Osteocyte (in vitro differentiated cells): Measurements from ENCODE around the gene IFNA21. TPM values are rescaled to one million over a fixed set of nuclear protein-coding genes. Genes with fewer than 3 reads are reported as not detected.
"Not testable (repeated sequence)": the region's sequence is repeated elsewhere in the genome, so short reads cannot be mapped to it uniquely, and the experiment has no call there.

Experiments used
- DNase-seq: peaks from one replicate; pipeline ENCODE4 v3.0.0; 2021; ENCODE audit warnings: mixed read lengths; ENCODE audit not compliant: unreplicated experiment; ENCODE audit errors: extremely low spot score
- H3K27ac Mint-ChIP-seq: one replicate; pipeline ENCODE4 v1.8.0; 2021; ENCODE audit warnings: mild to moderate bottlenecking, mixed read lengths; ENCODE audit not compliant: unreplicated experiment
- H3K27me3 Mint-ChIP-seq: one replicate; pipeline ENCODE4 v1.8.0; 2021; ENCODE audit warnings: mixed read lengths; ENCODE audit not compliant: unreplicated experiment
- H3K36me3 Mint-ChIP-seq: one replicate; pipeline ENCODE4 v1.8.0; 2021; ENCODE audit warnings: mixed read lengths; ENCODE audit not compliant: unreplicated experiment
- H3K4me1 Mint-ChIP-seq: one replicate; pipeline ENCODE4 v1.8.0; 2021; ENCODE audit warnings: mixed read lengths; ENCODE audit not compliant: unreplicated experiment
- H3K4me3 Mint-ChIP-seq: one replicate; pipeline ENCODE4 v1.8.0; 2021; ENCODE audit warnings: mild to moderate bottlenecking, moderate library complexity, mixed read lengths; ENCODE audit not compliant: unreplicated experiment
- H3K9me3 Mint-ChIP-seq: one replicate; pipeline ENCODE4 v1.8.0; 2021; ENCODE audit warnings: mixed read lengths; ENCODE audit not compliant: unreplicated experiment
- total RNA-seq: library from RNA; stranded (reverse); gene quantifications from 2 replicates; pipeline ENCODE4 v1.2.1, GENCODE V29; 2021
- TF ChIP-seq, protein P1 (sequence below): fragments of 200-600 bp; sonication (generic); IDR thresholded peaks from 2 replicates; pipeline ENCODE4 v1.5.0; 2021; ENCODE audit warnings: antibody characterized with exemption, mild to moderate bottlenecking, moderate library complexity

IFNA21 gene
- total RNA-seq, 1 donor from 2014 or later, result not detected

- no peak overlapping the region for H3K4me3 Mint-ChIP-seq
- H3K9me3 Mint-ChIP-seq, result no peaks in the 10 kb centered on the region
- peaks cover 42% of the 10 kb centered on the region for H3K27me3 Mint-ChIP-seq
- H3K36me3 Mint-ChIP-seq, result no peaks in the 10 kb centered on the region
- TF ChIP-seq, protein P1, sequence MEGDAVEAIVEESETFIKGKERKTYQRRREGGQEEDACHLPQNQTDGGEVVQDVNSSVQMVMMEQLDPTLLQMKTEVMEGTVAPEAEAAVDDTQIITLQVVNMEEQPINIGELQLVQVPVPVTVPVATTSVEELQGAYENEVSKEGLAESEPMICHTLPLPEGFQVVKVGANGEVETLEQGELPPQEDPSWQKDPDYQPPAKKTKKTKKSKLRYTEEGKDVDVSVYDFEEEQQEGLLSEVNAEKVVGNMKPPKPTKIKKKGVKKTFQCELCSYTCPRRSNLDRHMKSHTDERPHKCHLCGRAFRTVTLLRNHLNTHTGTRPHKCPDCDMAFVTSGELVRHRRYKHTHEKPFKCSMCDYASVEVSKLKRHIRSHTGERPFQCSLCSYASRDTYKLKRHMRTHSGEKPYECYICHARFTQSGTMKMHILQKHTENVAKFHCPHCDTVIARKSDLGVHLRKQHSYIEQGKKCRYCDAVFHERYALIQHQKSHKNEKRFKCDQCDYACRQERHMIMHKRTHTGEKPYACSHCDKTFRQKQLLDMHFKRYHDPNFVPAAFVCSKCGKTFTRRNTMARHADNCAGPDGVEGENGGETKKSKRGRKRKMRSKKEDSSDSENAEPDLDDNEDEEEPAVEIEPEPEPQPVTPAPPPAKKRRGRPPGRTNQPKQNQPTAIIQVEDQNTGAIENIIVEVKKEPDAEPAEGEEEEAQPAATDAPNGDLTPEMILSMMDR, result no peak
- no peaks in the 10 kb centered on the region for H3K4me1 Mint-ChIP-seq
- H3K27ac Mint-ChIP-seq, result no peak overlapping the region
- no peak for DNase-seq
Observed at GRCh38 chr9:21135736-21136135, 30.7 kb downstream of the IFNA21 start.

- not testable (repeated sequence) for H3K9me3 Mint-ChIP-seq, H3K27ac Mint-ChIP-seq, H3K4me1 Mint-ChIP-seq, DNase-seq, H3K4me3 Mint-ChIP-seq, H3K36me3 Mint-ChIP-seq
- peaks cover 67% of the 10 kb centered on the region for H3K27me3 Mint-ChIP-seq
Observed at GRCh38 chr9:21128186-21128585, 38.3 kb downstream of the IFNA21 start.

DNA sequence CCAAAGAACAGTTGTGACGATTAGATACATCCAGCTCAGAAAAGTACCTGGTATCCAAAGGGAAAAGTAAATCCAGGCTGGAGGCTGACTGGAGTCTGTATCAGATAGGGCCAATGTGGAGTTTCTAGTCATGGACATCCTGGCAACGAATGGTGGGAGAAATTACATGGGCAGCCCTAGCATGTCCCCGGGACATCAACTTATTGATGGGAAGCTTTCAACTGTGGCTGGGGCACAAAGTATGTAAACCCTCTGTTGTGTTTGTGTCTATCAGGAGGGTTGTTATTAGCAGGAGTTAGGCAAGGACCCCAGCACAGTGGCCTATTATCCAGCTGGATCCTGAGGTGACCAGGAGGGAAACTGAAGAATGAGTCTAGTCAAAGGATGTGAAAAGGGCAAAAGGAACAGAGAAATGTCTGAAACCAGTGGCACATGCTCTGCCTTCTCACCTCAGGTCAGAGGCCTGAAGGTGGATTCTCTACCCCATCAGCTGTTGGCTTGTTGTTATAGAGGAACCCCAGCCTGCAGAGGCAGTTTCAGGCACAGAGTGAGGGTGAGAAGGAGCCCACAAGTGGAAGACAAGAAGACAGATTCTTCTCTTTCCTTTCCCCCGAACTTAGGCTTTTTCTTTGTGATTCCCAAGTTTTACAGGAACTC lies 44.7 kb downstream of the IFNA21 start:
- Mint-ChIP-seq H3K9me3 (no peaks in the 10 kb centered on the region), H3K4me1 (no peaks in the 10 kb centered on the region), H3K4me3 (no peak overlapping the region), H3K36me3 (no peaks in the 10 kb centered on the region), H3K27ac (no peak overlapping the region), H3K27me3 (peaks cover 71% of the 10 kb centered on the region)
- no peak for DNase-seq
- TF ChIP-seq, protein P1, result no peak

- TF ChIP-seq, protein P1, result no peak
- DNase-seq, result no peak
- Mint-ChIP-seq H3K4me3 (no peak overlapping the region), H3K27ac (no peak overlapping the region), H3K4me1 (no peaks in the 10 kb centered on the region), H3K36me3 (no peaks in the 10 kb centered on the region), H3K27me3 (peaks cover 71% of the 10 kb centered on the region), H3K9me3 (no peaks in the 10 kb centered on the region)
Observed at GRCh38 chr9:21121079-21121478, 45.4 kb downstream of the IFNA21 start.

GRCh38 chr9:21119093-21119770 lies 47.2 kb downstream of the IFNA21 start:
- Mint-ChIP-seq H3K4me3 (no peak overlapping the region), H3K4me1 (peaks cover 1% of the 10 kb centered on the region), H3K27ac (no peak overlapping the region), H3K27me3 (peaks cover 65% of the 10 kb centered on the region), H3K9me3 (no peaks in the 10 kb centered on the region), H3K36me3 (no peaks in the 10 kb centered on the region)
- TF ChIP-seq, protein P1, result no peak
- no peak for DNase-seq

Other genes with a start within 250 kb of the IFNA21 start
- gene HACD4, start 135.0 kb downstream of the IFNA21 start, total RNA-seq, result 2.4 TPM in 2 replicates
- gene IFNB1, start 88.7 kb downstream of the IFNA21 start, total RNA-seq, result not detected in 2 replicates
- gene IFNW1, start 24.8 kb downstream of the IFNA21 start, total RNA-seq, result not detected in 2 replicates
- gene IFNA4, start 20.9 kb upstream of the IFNA21 start, total RNA-seq, result not detected in 2 replicates
- gene IFNA7, start 35.5 kb upstream of the IFNA21 start, total RNA-seq, result not detected in 2 replicates
- not detected in 2 replicates for gene IFNA10, start 40.5 kb upstream of the IFNA21 start, total RNA-seq
- gene IFNA16, start 50.7 kb upstream of the IFNA21 start, total RNA-seq, result not detected in 2 replicates
- not detected in 2 replicates for gene IFNA17, start 61.6 kb upstream of the IFNA21 start, total RNA-seq
- gene IFNA14, start 73.3 kb upstream of the IFNA21 start, total RNA-seq, result not detected in 2 replicates
- not detected in 2 replicates for gene IFNA5, start 138.7 kb upstream of the IFNA21 start, total RNA-seq
- 33.6 and 35.2 TPM in 2 replicates for gene KLHL9, start 168.7 kb upstream of the IFNA21 start, total RNA-seq
- not detected in 2 replicates for gene IFNA6, start 184.2 kb upstream of the IFNA21 start, total RNA-seq
- not detected in 2 replicates for gene IFNA13, start 201.4 kb upstream of the IFNA21 start, total RNA-seq
- gene IFNA2, start 218.7 kb upstream of the IFNA21 start, total RNA-seq, result not detected in 2 replicates
- not detected in 2 replicates for gene IFNA8, start 242.5 kb upstream of the IFNA21 start, total RNA-seq